GM12878 (cell line): Measurements from ENCODE around the gene TBC1D5. TPM values are rescaled to one million over a fixed set of nuclear protein-coding genes. Genes with fewer than 3 reads are reported as not detected.

Experiments
- BCL11A ChIP-seq: IDR thresholded peaks from 2 replicates; pipeline ENCODE4 v1.6.1; 2011; ENCODE audit warnings: low read depth, low read length
- CREM ChIP-seq: IDR thresholded peaks from 2 replicates; pipeline ENCODE4 v1.6.1; 2014; ENCODE audit warnings: antibody characterized with exemption, low read depth
- EP300 ChIP-seq, 2 experiments: fragments of 150-350 bp in 1 of 2; IDR thresholded peaks; 2 replicates each; pipeline ENCODE4 v1.6.1; 2011 to 2012; ENCODE audit warnings: low read depth in 2 of 2, low read length in 2 of 2, borderline replicate concordance in 1 of 2, improper control_type of control experiment in 1 of 2, inconsistent platforms in 1 of 2; ENCODE audit not compliant: control insufficient read depth in 1 of 2
- MTA2 ChIP-seq: fragments of 450-650 bp; IDR thresholded peaks from 2 replicates; pipeline ENCODE4 v1.6.1; 2016; ENCODE audit warnings: low read depth, mild to moderate bottlenecking, moderate library complexity
- POLR2A ChIP-seq: IDR thresholded peaks from 2 replicates; pipeline ENCODE4 v1.6.1; 2011; ENCODE audit warnings: low read depth, mild to moderate bottlenecking, low read length
- POU2F2 ChIP-seq: IDR thresholded peaks from 3 replicates; pipeline ENCODE4 v1.6.1; 2011; ENCODE audit warnings: low read depth, mild to moderate bottlenecking, low read length, borderline replicate concordance
- RAD51 ChIP-seq: fragments of 450-650 bp; IDR thresholded peaks from 2 replicates; pipeline ENCODE4 v1.6.1; 2016; ENCODE audit warnings: moderate library complexity, mild to moderate bottlenecking, inconsistent platforms
- TCF12 ChIP-seq: IDR thresholded peaks from 2 replicates; pipeline ENCODE4 v1.6.1; 2011; ENCODE audit warnings: low read depth, mild to moderate bottlenecking, low read length
- ZZZ3 ChIP-seq: IDR thresholded peaks from 2 replicates; pipeline ENCODE4 v1.6.1; 2011; ENCODE audit warnings: low read depth; ENCODE audit not compliant: control insufficient read depth, insufficient read length
- polyA plus RNA-seq, 11 experiments: library from polyadenylated mRNA; depleted of rRNA in 4 of 11; unstranded in 6 of 11; stranded (reverse) in 5 of 11; fragments of >200 nt; fragmentation: Nextera tagmentation in 4 of 11; fragmentation: Illumina TruSeq in 1 of 11; extraction: Ambion mirVana in 4 of 11; extraction: Trizol in 1 of 11; gene quantifications; 1 replicate in 1 of 11; 2 replicates in 10 of 11; pipeline versions ENCODE4 v1.2.1 to v1.2.3, GENCODE V29; 2011 to 2016; ENCODE audit warnings: inconsistent platforms in 2 of 11, missing spikeins in 2 of 11, low read depth in 1 of 11
- total RNA-seq, 4 experiments: library from RNA; depleted of rRNA in 3 of 4; stranded (reverse); fragments of >200 nt in 3 of 4; fragmentation: Illumina TruSeq in 1 of 4; extraction: Trizol in 1 of 4; gene quantifications; 2 replicates each; pipeline versions ENCODE4 v1.2.1 to v1.2.3, GENCODE V29; 2013 to 2021
- TF ChIP-seq, protein P1 (sequence below): IDR thresholded peaks from 2 replicates; pipeline ENCODE4 v1.6.1; 2011; ENCODE audit warnings: borderline replicate concordance, low read depth, mild to moderate bottlenecking, moderate library complexity, low read length; ENCODE audit not compliant: insufficient read depth, poor library complexity, severe bottlenecking
- TF ChIP-seq, protein P2 (sequence below): fragments of 450-650 bp; IDR thresholded peaks from 2 replicates; pipeline ENCODE4 v1.6.1; 2018; ENCODE audit warnings: borderline replicate concordance, mild to moderate bottlenecking; ENCODE audit not compliant: partially characterized antibody

TBC1D5 gene
- total and polyA plus RNA-seq, 10 of the 15 experiments (the other 5 are each of a cell fraction or from before 2014, with no cell fraction given) = 5.5 to 61.0 (median 43.8) TPM

DNA sequence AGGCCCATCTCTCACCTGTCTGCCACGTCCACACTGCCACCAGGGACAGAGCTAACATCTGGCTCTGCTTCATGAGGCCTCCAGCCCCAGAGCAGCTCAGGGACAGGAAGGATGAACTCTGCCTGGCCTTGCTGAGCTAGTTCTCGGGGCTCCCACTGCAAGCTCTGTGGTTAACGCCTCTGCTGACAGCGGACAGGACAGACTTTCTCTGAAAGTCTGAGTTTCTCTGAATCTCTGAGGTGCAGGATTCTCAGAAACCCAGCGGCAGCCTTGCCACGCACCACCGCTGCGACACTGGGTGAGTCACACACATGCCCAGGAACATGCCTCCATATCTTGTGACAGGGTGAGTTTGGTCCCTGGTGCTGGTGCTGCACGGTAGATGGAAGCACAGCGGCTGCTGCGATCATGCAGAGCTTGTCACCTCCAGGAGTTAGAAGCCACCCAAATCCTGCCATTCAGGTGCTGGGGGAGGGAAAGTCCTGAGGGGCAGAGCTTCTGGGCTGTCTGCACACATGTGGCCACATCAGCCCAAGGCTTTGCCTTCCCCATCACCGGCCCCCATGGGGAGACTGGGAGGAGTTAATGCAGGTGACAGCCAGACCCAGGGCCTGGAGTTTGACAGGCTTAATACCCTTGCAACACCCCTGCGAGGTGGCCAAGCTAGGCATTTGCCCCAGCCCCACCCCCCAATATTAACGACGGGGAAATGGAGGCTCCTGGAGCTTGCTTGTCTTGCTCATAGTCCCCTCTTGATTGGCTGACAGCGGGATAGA lies 590.6 kb downstream of the TBC1D5 start (continued):
- TF ChIP-seq, protein P1, sequence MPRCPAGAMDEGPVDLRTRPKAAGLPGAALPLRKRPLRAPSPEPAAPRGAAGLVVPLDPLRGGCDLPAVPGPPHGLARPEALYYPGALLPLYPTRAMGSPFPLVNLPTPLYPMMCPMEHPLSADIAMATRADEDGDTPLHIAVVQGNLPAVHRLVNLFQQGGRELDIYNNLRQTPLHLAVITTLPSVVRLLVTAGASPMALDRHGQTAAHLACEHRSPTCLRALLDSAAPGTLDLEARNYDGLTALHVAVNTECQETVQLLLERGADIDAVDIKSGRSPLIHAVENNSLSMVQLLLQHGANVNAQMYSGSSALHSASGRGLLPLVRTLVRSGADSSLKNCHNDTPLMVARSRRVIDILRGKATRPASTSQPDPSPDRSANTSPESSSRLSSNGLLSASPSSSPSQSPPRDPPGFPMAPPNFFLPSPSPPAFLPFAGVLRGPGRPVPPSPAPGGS = peak; percentile 89
- peak; percentile 50; the same call in 1 of the 2 replicates for TF ChIP-seq BCL11A
- TF ChIP-seq ZZZ3 = no peak
- peak; percentile 42; the same call in 2 of the 3 replicates for TF ChIP-seq POU2F2
- TF ChIP-seq, protein P2, sequence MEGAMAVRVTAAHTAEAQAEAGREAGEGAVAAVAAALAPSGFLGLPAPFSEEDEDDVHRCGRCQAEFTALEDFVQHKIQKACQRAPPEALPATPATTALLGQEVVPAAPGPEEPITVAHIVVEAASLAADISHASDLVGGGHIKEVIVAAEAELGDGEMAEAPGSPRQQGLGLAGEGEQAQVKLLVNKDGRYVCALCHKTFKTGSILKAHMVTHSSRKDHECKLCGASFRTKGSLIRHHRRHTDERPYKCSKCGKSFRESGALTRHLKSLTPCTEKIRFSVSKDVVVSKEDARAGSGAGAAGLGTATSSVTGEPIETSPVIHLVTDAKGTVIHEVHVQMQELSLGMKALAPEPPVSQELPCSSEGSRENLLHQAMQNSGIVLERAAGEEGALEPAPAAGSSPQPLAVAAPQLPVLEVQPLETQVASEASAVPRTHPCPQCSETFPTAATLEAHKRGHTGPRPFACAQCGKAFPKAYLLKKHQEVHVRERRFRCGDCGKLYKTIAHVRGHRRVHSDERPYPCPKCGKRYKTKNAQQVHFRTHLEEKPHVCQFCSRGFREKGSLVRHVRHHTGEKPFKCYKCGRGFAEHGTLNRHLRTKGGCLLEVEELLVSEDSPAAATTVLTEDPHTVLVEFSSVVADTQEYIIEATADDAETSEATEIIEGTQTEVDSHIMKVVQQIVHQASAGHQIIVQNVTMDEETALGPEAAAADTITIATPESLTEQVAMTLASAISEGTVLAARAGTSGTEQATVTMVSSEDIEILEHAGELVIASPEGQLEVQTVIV = no peak
- TF ChIP-seq POLR2A = peak; percentile 67; the same call in 1 of the 2 replicates
- peak; percentile 88 for TF ChIP-seq MTA2
- TF ChIP-seq CREM = peak; percentile 76; the same call in 1 of the 2 replicates
- TF ChIP-seq RAD51 = peak; percentile 40; the same call in 1 of the 2 replicates
- peak; percentile 73 to 82 for TF ChIP-seq EP300 (IDR thresholded peaks at IDR 0.05; ENCODE audit: borderline replicate concordance in 1 of 2, control insufficient read depth in 1 of 2, low read depth in 2 of 2, low read length in 2 of 2)
- peak; percentile 91 for TF ChIP-seq TCF12
